ENCODE data around the gene BRD9.
"Not testable (repeated sequence)": the region's sequence is repeated elsewhere in the genome, so short reads cannot be mapped to it uniquely, and the experiment has no call there.

The BRD9 gene

GRCh38 chr5:919356-920000 is 26.9 kb upstream of the BRD9 start:
- no peak overlapping the region for H3K9ac ChIP-seq (ENCODE audit: low read length)
- TF ChIP-seq EZH2 (IDR thresholded peaks at IDR 0.05; ENCODE audit: borderline replicate concordance, low read length) (no peak), CTCF (IDR thresholded peaks at IDR 0.05; ENCODE audit: low read length) (no peak)
- peaks cover 40% of the 10 kb centered on the region for H3K36me3 ChIP-seq (ENCODE audit: insufficient read depth, low read length)
- no peaks in the 10 kb centered on the region for H3K9me3 ChIP-seq (ENCODE audit: low read length)
- H3K4me1 ChIP-seq (ENCODE audit: insufficient read depth, low read length, severe bottlenecking): no peaks in the 10 kb centered on the region
- no peaks in the 10 kb centered on the region for H3K79me2 ChIP-seq (ENCODE audit: insufficient read depth, low read length)
- no peak overlapping the region for H2AFZ ChIP-seq (ENCODE audit: low read length)
- H4K20me1 ChIP-seq (ENCODE audit: insufficient read depth, low read length): no peaks in the 10 kb centered on the region
- no peak overlapping the region for H3K4me3 ChIP-seq (ENCODE audit: low read depth, low read length, poor library complexity, severe bottlenecking)
- no peaks in the 10 kb centered on the region for H3F3A ChIP-seq (ENCODE audit: insufficient read depth, low read length)
- H3K27me3 ChIP-seq (ENCODE audit: insufficient read depth, low read length): no peaks in the 10 kb centered on the region
- no peaks in the 10 kb centered on the region for H3K9me2 ChIP-seq (ENCODE audit: low read depth, low read length)
- H3K27ac ChIP-seq (ENCODE audit: low read depth, low read length, poor library complexity, severe bottlenecking): no peak overlapping the region
- H3K4me2 ChIP-seq (ENCODE audit: low read length): no peak overlapping the region

- peaks cover 48% of the 10 kb centered on the region for H3K36me3 ChIP-seq (ENCODE audit: insufficient read depth, low read length)
- H3K27ac ChIP-seq (ENCODE audit: low read depth, low read length, poor library complexity, severe bottlenecking); H3K9ac ChIP-seq (ENCODE audit: low read length): not testable (repeated sequence)
Measured at GRCh38 chr5:918717-919116, 26.1 kb upstream of the BRD9 start.

GRCh38 chr5:916441-917293 is 24.1 kb upstream of the BRD9 start:
- no peak overlapping the region for H3K4me3 ChIP-seq (ENCODE audit: low read depth, low read length, poor library complexity, severe bottlenecking)
- no peaks in the 10 kb centered on the region for H3K79me2 ChIP-seq (ENCODE audit: insufficient read depth, low read length)
- H3K4me2 ChIP-seq (ENCODE audit: low read length): no peak overlapping the region
- no peaks in the 10 kb centered on the region for H3K4me1 ChIP-seq (ENCODE audit: insufficient read depth, low read length, severe bottlenecking)
- TF ChIP-seq CTCF (IDR thresholded peaks at IDR 0.05; ENCODE audit: low read length) (no peak), EZH2 (IDR thresholded peaks at IDR 0.05; ENCODE audit: borderline replicate concordance, low read length) (no peak)
- no peaks in the 10 kb centered on the region for H3F3A ChIP-seq (ENCODE audit: insufficient read depth, low read length)
- no peak overlapping the region for H3K9ac ChIP-seq (ENCODE audit: low read length)
- peaks cover 68% of the 10 kb centered on the region for H3K36me3 ChIP-seq (ENCODE audit: insufficient read depth, low read length)
- H3K9me3 ChIP-seq (ENCODE audit: low read length): no peaks in the 10 kb centered on the region
- H2AFZ ChIP-seq (ENCODE audit: low read length): no peak overlapping the region
- H3K9me2 ChIP-seq (ENCODE audit: low read depth, low read length): no peaks in the 10 kb centered on the region
- no peaks in the 10 kb centered on the region for H3K27me3 ChIP-seq (ENCODE audit: insufficient read depth, low read length)
- H4K20me1 ChIP-seq (ENCODE audit: insufficient read depth, low read length): no peaks in the 10 kb centered on the region
- no peak overlapping the region for H3K27ac ChIP-seq (ENCODE audit: low read depth, low read length, poor library complexity, severe bottlenecking)

More at GRCh38 chr5:918717-919116, 26.1 kb upstream of the BRD9 start:
- not testable (repeated sequence) for H3K4me2 ChIP-seq (ENCODE audit: low read length); H3K27me3 ChIP-seq (ENCODE audit: insufficient read depth, low read length); H3K9me3 ChIP-seq (ENCODE audit: low read length); H3K4me3 ChIP-seq (ENCODE audit: low read depth, low read length, poor library complexity, severe bottlenecking); H3K79me2 ChIP-seq (ENCODE audit: insufficient read depth, low read length); H3K4me1 ChIP-seq (ENCODE audit: insufficient read depth, low read length, severe bottlenecking); H4K20me1 ChIP-seq (ENCODE audit: insufficient read depth, low read length); H2AFZ ChIP-seq (ENCODE audit: low read length); H3F3A ChIP-seq (ENCODE audit: insufficient read depth, low read length); H3K9me2 ChIP-seq (ENCODE audit: low read depth, low read length)
